ENCODE results near the gene LZTS2.

GRCh38 chr10:100979791-100980272, 19.8 kb upstream of the LZTS2 start:
- TF ChIP-seq CTCF (IDR thresholded peaks at IDR 0.05; ENCODE audit: low read length) (no peak), EZH2 (IDR thresholded peaks at IDR 0.05; ENCODE audit: borderline replicate concordance, low read length) (no peak)
